HFF-Myc (cell line): ENCODE results near the gene THRAP3.
"Not testable (repeated sequence)": the region's sequence is repeated elsewhere in the genome, so short reads cannot be mapped to it uniquely, and the experiment has no call there.

ENCODE experiments used
- DNase-seq: peaks from one replicate; pipeline ENCODE4 v3.0.0-alpha.2; 2011; ENCODE audit warnings: low read depth; ENCODE audit errors: extremely low read depth
- H3K4me3 ChIP-seq: replicated peaks from 2 replicates; pipeline ENCODE4 v1.5.1; 2011; ENCODE audit warnings: low read depth, mild to moderate bottlenecking, control low read depth, low read length
- TF ChIP-seq, protein P1 (sequence below): IDR thresholded peaks from 2 replicates; pipeline ENCODE4 v1.5.1; 2012; ENCODE audit warnings: mild to moderate bottlenecking, low read depth, low read length, control low read depth; ENCODE audit errors: missing control alignments

THRAP3 gene

DNA sequence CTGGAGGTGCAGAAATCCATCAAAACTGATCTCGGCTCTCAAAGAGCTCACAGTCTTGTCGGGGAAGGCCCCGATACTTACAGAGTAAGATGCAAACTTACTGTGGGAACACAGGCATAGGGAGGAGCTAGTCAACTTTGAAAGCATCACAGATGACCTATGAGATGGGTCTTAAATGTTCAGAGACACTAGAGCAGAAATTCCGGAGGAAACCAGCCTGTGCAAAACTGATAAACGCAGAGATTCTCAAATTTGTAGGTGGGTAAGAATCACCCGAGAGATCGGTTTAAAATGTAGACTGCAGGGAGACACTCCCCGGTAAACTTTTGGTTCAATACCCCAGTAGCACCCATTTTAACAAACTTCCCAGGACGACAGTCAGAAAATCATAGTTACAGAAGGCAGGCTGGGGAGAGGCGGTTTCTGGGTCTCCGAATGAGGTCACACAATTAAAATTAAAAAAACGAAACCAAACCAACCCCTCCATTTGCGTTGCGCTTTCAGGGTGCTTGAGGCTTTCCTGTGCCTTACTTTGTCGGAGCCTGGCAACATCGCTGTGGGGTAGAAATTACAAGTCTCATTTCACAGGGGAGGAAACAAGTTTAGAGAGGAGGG is 755 bp upstream of the THRAP3 start:
- H3K4me3 ChIP-seq, result peak overlapping the region; percentile 64
- DNase-seq, result no peak
- TF ChIP-seq, protein P1, sequence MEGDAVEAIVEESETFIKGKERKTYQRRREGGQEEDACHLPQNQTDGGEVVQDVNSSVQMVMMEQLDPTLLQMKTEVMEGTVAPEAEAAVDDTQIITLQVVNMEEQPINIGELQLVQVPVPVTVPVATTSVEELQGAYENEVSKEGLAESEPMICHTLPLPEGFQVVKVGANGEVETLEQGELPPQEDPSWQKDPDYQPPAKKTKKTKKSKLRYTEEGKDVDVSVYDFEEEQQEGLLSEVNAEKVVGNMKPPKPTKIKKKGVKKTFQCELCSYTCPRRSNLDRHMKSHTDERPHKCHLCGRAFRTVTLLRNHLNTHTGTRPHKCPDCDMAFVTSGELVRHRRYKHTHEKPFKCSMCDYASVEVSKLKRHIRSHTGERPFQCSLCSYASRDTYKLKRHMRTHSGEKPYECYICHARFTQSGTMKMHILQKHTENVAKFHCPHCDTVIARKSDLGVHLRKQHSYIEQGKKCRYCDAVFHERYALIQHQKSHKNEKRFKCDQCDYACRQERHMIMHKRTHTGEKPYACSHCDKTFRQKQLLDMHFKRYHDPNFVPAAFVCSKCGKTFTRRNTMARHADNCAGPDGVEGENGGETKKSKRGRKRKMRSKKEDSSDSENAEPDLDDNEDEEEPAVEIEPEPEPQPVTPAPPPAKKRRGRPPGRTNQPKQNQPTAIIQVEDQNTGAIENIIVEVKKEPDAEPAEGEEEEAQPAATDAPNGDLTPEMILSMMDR, result no peak

DNA sequence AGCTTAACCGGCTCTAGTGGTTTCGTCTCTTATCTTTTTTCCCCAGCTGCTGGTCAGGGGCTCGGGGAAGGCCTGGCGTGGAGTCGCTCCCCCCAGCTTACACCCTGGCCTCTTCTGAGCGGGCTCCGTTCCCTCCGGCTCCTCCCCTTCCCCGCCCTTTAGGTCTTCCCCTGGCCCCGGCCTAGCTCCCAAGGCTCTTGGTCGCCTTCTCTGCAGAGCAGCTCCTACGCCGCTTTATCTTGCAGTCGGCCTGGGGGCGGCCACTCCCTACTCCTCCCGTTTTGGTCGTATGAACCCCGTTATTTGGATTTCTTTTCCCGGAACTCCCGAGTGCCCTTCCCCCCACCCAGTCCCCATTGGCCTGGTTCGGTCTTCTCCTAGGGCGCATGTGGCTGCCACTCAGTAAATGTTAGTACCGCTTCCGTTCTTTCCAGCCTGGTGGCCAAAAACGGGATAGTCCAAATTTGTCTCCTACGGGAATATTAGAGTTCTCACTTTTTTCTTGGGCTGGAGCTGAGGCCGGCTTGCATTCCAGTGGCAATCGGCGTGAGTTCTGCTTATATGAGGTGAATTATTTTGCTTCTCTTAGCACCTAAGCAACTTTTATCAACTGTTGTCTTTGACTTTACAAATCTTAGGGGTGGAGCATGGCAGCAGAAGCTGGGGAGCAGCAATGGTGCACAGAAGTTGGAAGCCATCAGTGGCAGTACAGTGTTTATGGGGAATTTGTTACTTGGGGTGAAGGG is 467 bp downstream of the THRAP3 start:
- peak; percentile 66 for DNase-seq
- TF ChIP-seq, protein P1, result peak; percentile 39
- peak overlapping the region; percentile 64 for H3K4me3 ChIP-seq

DNA sequence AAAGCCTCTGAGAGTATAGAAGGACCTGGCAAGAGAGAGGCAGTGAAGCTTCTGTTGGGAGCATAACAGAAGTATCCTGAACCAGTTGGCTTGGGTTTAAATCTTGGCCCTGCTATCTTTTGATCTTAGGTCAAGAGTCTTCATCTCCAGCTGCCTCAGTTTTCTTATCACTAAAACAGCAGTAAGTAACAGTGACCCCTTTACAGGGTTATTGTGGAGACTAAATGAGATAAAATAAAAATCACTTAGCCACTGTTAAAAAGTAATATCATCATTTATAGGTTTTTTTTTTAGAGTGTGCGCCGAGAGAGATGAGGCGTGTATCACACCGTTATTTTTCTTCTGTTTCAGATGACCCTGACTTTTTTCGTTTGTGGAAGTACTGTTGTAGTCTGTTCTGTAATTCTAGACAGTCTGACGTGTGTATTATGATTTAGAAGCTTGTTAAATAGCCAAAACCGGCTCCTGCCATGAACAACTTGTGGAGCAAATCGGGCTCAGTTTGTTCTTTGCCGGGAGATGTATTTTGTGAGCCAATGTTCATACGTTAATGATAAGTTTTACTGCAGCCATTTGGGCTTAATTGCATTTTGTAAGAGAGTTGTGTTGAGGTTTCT is 1.1 kb downstream of the THRAP3 start:
- TF ChIP-seq, protein P1, result no peak
- H3K4me3 ChIP-seq, result peak overlapping the region; percentile 64
- DNase-seq, result no peak

DNA sequence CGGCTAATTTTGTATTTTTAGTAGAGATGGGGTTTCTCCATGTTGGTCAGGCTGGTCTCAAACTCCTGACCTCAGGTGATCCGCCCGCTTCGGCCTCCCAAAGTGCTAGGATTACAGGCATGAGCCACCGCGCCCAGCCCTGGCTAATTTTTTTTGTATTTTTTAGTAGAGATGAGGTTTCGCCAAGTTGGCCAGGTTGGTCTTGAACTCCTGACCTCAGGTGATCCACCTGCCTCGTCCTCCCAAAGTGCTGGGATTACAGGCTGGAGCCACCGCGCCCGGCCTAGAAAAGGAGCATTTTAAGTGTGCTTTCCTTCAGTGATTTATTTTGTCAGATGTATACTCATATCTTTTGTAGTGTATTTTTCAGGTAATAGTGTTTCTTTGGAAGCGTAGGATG is 6.0 kb downstream of the THRAP3 start:
- not testable (repeated sequence) for DNase-seq, H3K4me3 ChIP-seq

DNA sequence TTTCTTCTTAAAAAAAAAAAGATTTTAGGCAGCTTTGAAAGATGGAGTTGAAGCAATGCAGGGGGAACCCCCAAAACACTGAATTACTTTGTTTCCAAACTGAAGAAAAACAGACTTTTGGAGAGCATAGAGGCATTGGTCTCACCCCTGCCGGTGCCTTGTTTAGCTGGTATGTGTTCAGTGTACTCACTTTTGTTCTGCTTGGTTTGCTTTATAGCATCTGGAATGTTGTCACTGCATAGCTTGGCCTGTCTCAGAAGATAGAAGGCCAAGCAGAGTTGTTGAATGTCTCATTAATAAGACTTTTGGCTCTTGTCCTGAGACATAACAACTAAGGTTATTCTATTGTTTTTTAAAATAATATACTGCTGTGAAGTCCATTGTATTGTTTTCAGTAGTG is 6.9 kb downstream of the THRAP3 start:
- TF ChIP-seq, protein P1, result no peak
- DNase-seq, result no peak
- H3K4me3 ChIP-seq, result no peak overlapping the region

DNA sequence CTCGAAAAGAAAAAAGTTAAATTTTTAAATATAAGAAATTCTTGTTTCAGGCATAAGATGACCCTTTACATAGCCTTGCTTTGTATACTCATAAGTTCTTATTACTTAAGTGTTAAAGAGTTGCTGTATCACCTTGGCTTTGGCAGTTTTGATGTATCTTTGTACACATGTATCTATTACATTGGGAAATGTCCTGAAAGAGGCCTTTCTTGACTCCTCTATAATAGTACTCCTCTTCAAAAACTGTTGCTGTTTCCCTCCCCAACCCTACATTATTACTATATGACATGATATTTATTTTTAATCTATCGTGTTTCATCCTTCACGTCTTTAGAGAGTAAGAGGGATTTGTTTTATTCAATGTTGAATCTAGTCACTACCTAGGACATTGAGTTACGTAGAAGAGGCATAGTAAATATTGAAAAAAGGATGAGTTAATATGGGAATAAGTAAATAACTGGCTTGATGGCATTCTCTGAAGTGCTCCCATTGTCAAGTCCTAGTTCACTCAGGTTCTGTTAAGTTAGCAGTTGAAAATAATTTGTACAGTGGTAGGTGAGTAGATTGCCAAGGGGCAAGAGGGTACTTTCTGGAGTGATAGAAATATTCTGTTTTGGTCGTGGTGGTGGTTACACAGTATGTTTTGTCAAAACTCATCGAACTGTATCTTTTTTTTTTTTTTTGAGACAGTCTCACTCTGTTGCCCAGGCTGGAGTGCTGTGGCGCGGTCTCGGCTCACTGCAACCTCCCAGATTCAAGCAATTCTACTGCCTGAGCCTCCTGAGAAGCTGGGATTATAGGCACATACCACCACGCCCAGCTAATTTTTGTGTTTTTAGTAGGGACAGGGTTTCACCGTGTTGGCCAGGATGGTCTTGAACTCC is 8.2 kb downstream of the THRAP3 start:
- DNase-seq, result no peak
- H3K4me3 ChIP-seq, result no peak overlapping the region
- TF ChIP-seq, protein P1, result no peak
